Hematopoietic multipotent progenitor cell treated with erythropoietin and hydrocortisone succinate and interleukin-3 and kit ligand, for 15 days (in vitro differentiated cells): Measurements from ENCODE around the gene GAL3ST1.
"Not testable (repeated sequence)": the region's sequence is repeated elsewhere in the genome, so short reads cannot be mapped to it uniquely, and the experiment has no call there.

Experiments
- DNase-seq: peaks from one replicate; pipeline ENCODE4 v3.0.0-alpha.2; 2015; ENCODE audit warnings: low spot score

The GAL3ST1 gene

GRCh38 chr22:30596886-30597285 is 22.4 kb upstream of the GAL3ST1 start:
- DNase-seq = no peak

GRCh38 chr22:30596199-30596598 is 21.7 kb upstream of the GAL3ST1 start:
- no peak for DNase-seq

GRCh38 chr22:30592360-30592713 is 17.9 kb upstream of the GAL3ST1 start:
- DNase-seq = not testable (repeated sequence)

GRCh38 chr22:30591588-30592359 is 17.3 kb upstream of the GAL3ST1 start, which contains the start of gene PES1:
Gene PES1 (minus strand): TSS chr22:30591910. CDS start chr22:30591833, 77 bp downstream.
- DNase-seq = peak; percentile 99

GRCh38 chr22:30591191-30591587 is 16.7 kb upstream of the GAL3ST1 start:
- peak; percentile 35 for DNase-seq

- no peak for DNase-seq
Observed at GRCh38 chr22:30586414-30586813, 11.9 kb upstream of the GAL3ST1 start.

GRCh38 chr22:30584441-30584840 is 10.0 kb upstream of the GAL3ST1 start:
- DNase-seq = no peak

GRCh38 chr22:30582788-30583545 is 8.5 kb upstream of the GAL3ST1 start:
- no peak for DNase-seq

- no peak for DNase-seq
Observed at GRCh38 chr22:30582051-30582450, 7.6 kb upstream of the GAL3ST1 start.

- DNase-seq = no peak
Observed at GRCh38 chr22:30580896-30581295, 6.4 kb upstream of the GAL3ST1 start.

GRCh38 chr22:30578481-30578880 is 4.0 kb upstream of the GAL3ST1 start:
- no peak for DNase-seq

- DNase-seq = no peak
Observed at GRCh38 chr22:30575859-30576258, 1.4 kb upstream of the GAL3ST1 start.

GRCh38 chr22:30574997-30575671 is 669 bp upstream of the GAL3ST1 start:
- DNase-seq = no peak

GRCh38 chr22:30573594-30574094 is 821 bp downstream of the GAL3ST1 start:
- no peak for DNase-seq

GRCh38 chr22:30572840-30573593 is 1.4 kb downstream of the GAL3ST1 start:
- no peak for DNase-seq

GRCh38 chr22:30572210-30572609 is 2.3 kb downstream of the GAL3ST1 start:
- no peak for DNase-seq

GRCh38 chr22:30569674-30570202 is 4.7 kb downstream of the GAL3ST1 start:
- no peak for DNase-seq

- DNase-seq = no peak
Observed at GRCh38 chr22:30568137-30568805, 6.2 kb downstream of the GAL3ST1 start.

- DNase-seq = not testable (repeated sequence)
Observed at GRCh38 chr22:30567277-30567676, 7.2 kb downstream of the GAL3ST1 start.

- DNase-seq = no peak
Observed at GRCh38 chr22:30566125-30566524, 8.3 kb downstream of the GAL3ST1 start.

GRCh38 chr22:30565341-30565740 is 9.1 kb downstream of the GAL3ST1 start:
- DNase-seq = no peak
